Muscle layer of colon (tissue), 2 donors: Measurements from ENCODE around the gene ARHGAP26.

ENCODE experiments used
- H3K27ac ChIP-seq: one replicate; pipeline ENCODE4 v1.7.0; 2013; ENCODE audit warnings: low read depth, mild to moderate bottlenecking, low read length, moderate library complexity
- H3K27me3 ChIP-seq, 2 donors: one replicate each; pipeline ENCODE4 v1.7.0; 2013; ENCODE audit warnings: low read length in 2 of 2, mild to moderate bottlenecking in 2 of 2; ENCODE audit not compliant: insufficient read depth in 2 of 2, control insufficient read depth in 1 of 2
- H3K36me3 ChIP-seq: one replicate; pipeline ENCODE4 v1.7.0; 2013; ENCODE audit warnings: mild to moderate bottlenecking, low read length; ENCODE audit not compliant: insufficient read depth
- H3K4me1 ChIP-seq: one replicate; pipeline ENCODE4 v1.7.0; 2013; ENCODE audit warnings: mild to moderate bottlenecking, low read length; ENCODE audit not compliant: insufficient read depth
- H3K4me3 ChIP-seq, 2 donors: one replicate each; pipeline ENCODE4 v1.7.0; 2013; ENCODE audit warnings: low read length in 2 of 2, low read depth in 1 of 2, mild to moderate bottlenecking in 1 of 2, moderate library complexity in 1 of 2
- H3K9ac ChIP-seq: one replicate; pipeline ENCODE4 v1.7.0; 2013; ENCODE audit warnings: low read length
- H3K9me3 ChIP-seq: one replicate; pipeline ENCODE4 v1.7.0; 2013; ENCODE audit warnings: mild to moderate bottlenecking, low read length
- donor health status: abdominal sarcoma.
- donor health status: Adenocarcinoma of cecum.

ARHGAP26 gene

GRCh38 chr5:143214458-143214857, 444.3 kb downstream of the ARHGAP26 start:
- Histone ChIP-seq H3K9ac (no peak overlapping the region), H3K9me3 (no peaks in the 10 kb centered on the region), H3K36me3 (no peaks in the 10 kb centered on the region), H3K27me3 (no peaks in the 10 kb centered on the region), H3K4me3 (no peak overlapping the region), H3K27ac (no peak overlapping the region), H3K4me1 (peaks cover 8% of the 10 kb centered on the region)

- H3K36me3 ChIP-seq: no peaks in the 10 kb centered on the region
- no peak overlapping the region for H3K9ac ChIP-seq
- H3K9me3 ChIP-seq: no peaks in the 10 kb centered on the region
- no peaks in the 10 kb centered on the region for H3K27me3 ChIP-seq
- no peak overlapping the region for H3K4me3 ChIP-seq
- peaks cover 12% of the 10 kb centered on the region for H3K4me1 ChIP-seq
- H3K27ac ChIP-seq: no peak overlapping the region
Measured at GRCh38 chr5:143214890-143215289, 444.7 kb downstream of the ARHGAP26 start.

- Histone ChIP-seq H3K27me3 (no peaks in the 10 kb centered on the region), H3K9me3 (no peaks in the 10 kb centered on the region), H3K4me1 (peaks cover 19% of the 10 kb centered on the region), H3K9ac (no peak overlapping the region), H3K36me3 (no peaks in the 10 kb centered on the region), H3K27ac (no peak overlapping the region), H3K4me3 (no peak overlapping the region)
Measured at GRCh38 chr5:143215690-143216089, 445.5 kb downstream of the ARHGAP26 start.

GRCh38 chr5:143216211-143216610, 446.0 kb downstream of the ARHGAP26 start:
- Histone ChIP-seq H3K9me3 (no peaks in the 10 kb centered on the region), H3K27me3 (no peaks in the 10 kb centered on the region), H3K36me3 (no peaks in the 10 kb centered on the region), H3K9ac (no peak overlapping the region), H3K27ac (no peak overlapping the region), H3K4me3 (no peak overlapping the region), H3K4me1 (peaks cover 19% of the 10 kb centered on the region)

- no peaks in the 10 kb centered on the region for H3K27me3 ChIP-seq
- no peaks in the 10 kb centered on the region for H3K9me3 ChIP-seq
- no peak overlapping the region for H3K9ac ChIP-seq
- H3K36me3 ChIP-seq: no peaks in the 10 kb centered on the region
- peaks cover 20% of the 10 kb centered on the region for H3K4me1 ChIP-seq
- H3K27ac ChIP-seq: no peak overlapping the region
- H3K4me3 ChIP-seq: no peak overlapping the region
Measured at GRCh38 chr5:143217065-143217803, 447.1 kb downstream of the ARHGAP26 start.

DNA sequence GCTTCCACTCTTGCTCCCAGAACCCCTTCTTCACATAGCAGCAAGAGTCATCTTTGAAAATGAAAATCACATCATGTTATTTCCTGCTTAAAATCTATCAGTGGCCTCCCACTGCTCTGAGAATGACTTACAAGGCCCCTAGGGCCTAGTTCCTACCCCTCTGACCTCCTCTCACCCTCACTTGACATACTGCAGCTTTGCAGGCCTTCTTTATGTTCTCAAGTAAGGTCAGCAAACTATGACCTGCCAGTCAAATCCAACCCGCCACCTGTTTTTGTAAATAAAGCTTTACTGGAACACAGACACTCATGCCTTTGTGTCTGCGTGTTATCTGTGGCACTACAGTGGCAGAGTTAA, 447.6 kb downstream of the ARHGAP26 start:
- Histone ChIP-seq H3K27ac (no peak overlapping the region), H3K9ac (no peak overlapping the region), H3K4me3 (no peak overlapping the region), H3K9me3 (no peaks in the 10 kb centered on the region), H3K27me3 (no peaks in the 10 kb centered on the region), H3K4me1 (peaks cover 26% of the 10 kb centered on the region), H3K36me3 (no peaks in the 10 kb centered on the region)

DNA sequence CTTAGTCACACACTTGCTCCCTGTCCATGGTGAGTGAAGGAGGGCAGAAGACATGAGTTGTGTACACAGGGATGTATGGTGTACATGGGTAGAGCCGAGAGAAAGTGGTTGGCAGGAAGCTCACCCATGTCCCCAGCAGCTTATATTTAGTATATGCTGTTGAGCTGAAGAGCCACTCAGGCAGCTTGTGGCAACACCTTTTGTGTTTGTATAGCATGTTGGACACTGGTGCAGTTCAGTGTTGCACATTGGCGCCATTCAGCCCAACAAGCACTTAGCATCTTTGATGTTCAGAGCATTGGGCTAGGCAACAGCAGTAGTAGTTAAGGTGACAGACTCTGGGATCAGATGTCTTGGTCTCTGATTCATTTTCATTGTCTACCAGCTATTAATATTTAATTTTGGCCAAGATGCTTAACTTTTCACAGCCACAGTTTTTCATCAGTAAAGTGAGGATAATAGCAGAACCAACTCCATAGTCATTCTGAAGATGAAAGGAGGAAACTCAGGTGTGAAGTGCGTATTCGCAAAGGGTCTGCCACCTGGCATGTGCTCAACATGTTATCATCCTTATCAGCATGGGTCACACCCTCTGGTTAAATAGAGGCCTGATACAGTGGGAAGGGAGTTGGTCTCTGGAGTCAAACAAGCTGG, 448.5 kb downstream of the ARHGAP26 start:
- no peaks in the 10 kb centered on the region for H3K36me3 ChIP-seq
- H3K27ac ChIP-seq: no peak overlapping the region
- H3K4me1 ChIP-seq: peaks cover 28% of the 10 kb centered on the region
- no peak overlapping the region for H3K9ac ChIP-seq
- H3K4me3 ChIP-seq: no peak overlapping the region
- no peaks in the 10 kb centered on the region for H3K9me3 ChIP-seq
- H3K27me3 ChIP-seq: no peaks in the 10 kb centered on the region

DNA sequence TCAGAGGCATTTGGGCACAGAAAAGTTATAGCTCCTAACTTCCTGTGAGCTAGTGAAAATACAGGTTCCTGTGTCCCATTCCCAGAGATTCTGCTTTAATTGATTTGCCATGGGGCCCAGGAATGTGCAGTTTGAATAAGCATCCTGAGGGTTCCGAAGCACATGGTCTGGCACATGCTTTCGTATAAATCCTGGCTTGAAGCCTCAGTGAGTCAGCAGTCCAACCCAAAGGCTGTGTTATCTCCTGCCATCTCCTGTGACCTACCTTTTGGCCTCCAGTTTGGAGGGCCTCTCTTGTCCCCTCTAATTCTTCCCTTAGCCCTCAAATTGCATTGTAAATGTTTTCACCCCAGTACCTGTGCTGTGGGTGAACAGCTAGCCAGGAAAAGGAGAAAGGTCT, 449.5 kb downstream of the ARHGAP26 start:
- H3K27me3 ChIP-seq: no peaks in the 10 kb centered on the region
- no peak overlapping the region for H3K9ac ChIP-seq
- no peak overlapping the region for H3K27ac ChIP-seq
- no peaks in the 10 kb centered on the region for H3K36me3 ChIP-seq
- H3K4me1 ChIP-seq: peaks cover 28% of the 10 kb centered on the region
- H3K4me3 ChIP-seq: no peak overlapping the region
- no peaks in the 10 kb centered on the region for H3K9me3 ChIP-seq

- H3K4me3 ChIP-seq: no peak overlapping the region
- no peak overlapping the region for H3K27ac ChIP-seq
- no peak overlapping the region for H3K9ac ChIP-seq
- peaks cover 28% of the 10 kb centered on the region for H3K4me1 ChIP-seq
- no peaks in the 10 kb centered on the region for H3K36me3 ChIP-seq
- H3K9me3 ChIP-seq: no peaks in the 10 kb centered on the region
- no peaks in the 10 kb centered on the region for H3K27me3 ChIP-seq
Measured at GRCh38 chr5:143220748-143221251, 450.6 kb downstream of the ARHGAP26 start.

DNA sequence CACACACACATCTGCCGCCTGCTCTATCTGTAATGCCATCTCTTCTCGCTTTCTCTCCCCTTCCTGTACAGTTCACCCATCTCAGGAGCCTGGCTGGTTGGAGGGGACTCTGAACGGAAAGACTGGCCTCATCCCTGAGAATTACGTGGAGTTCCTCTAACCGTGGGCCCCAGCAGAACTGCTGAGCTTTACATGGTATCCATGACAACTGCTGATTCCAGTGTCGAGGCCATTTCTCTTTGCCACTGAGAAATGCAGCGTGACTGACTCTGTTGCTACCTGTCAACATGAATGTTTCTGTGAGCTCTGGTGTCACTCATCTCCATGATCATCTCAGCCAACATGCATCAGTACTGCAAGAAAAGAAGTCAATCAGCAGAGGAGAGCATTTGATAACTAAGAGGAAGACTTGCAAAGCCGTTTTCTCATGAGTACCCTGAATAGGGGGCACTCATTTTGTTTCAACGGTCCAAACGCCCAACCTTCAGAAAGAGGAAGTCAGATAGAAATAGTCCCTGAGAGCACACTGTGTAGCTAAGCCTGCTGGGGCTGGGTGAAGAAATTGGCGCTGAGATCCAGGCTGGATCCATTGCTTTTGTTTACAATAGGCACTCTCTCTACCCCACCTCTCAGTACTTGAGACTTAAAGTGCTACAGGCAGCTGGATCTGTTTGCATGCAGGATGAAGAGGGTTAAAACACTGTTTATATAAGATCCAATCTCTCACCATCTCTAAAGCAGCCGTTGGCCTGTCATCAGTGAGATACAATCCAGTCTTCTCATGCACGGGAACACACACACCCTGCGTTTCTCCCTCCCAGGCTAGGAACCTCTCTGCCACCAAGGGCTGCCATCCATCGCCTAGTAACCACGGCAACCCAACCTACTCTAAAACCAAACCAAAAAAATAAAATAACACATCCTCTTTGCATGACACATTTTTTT, 452.4 kb downstream of the ARHGAP26 start:
- peak overlapping the region; percentile 43 for H3K27ac ChIP-seq
- H3K36me3 ChIP-seq: no peaks in the 10 kb centered on the region
- H3K9ac ChIP-seq: no peak overlapping the region

DNA sequence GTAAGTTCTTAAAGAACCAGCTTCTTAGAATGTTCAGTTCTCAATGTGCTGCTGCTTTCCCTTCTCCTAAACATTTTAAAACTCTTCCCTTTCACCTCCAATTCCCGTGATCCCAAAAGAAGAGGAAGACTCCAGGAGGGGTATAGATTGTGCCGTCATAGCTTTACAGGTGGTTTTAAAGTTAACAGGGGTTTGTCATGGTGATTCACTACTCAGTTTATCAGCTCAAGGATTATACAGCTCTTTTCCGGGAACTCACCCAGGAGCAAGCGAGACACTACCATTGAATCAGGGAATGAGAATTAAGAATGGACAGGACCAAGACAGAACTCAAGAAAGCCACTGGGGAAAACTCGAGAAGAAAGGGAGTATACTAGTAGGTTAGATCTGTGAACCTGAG, 454.5 kb downstream of the ARHGAP26 start:
- H3K4me1 ChIP-seq: peaks cover 25% of the 10 kb centered on the region
- no peaks in the 10 kb centered on the region for H3K9me3 ChIP-seq
- H3K36me3 ChIP-seq: no peaks in the 10 kb centered on the region
- H3K9ac ChIP-seq: no peak overlapping the region
- no peaks in the 10 kb centered on the region for H3K27me3 ChIP-seq
- no peak overlapping the region for H3K4me3 ChIP-seq
- no peak overlapping the region for H3K27ac ChIP-seq

More for the DNA sequence above, 452.4 kb downstream of the ARHGAP26 start:
- no peaks in the 10 kb centered on the region for H3K9me3 ChIP-seq
- no peaks in the 10 kb centered on the region for H3K27me3 ChIP-seq
- H3K4me3 ChIP-seq: no peak overlapping the region
- H3K4me1 ChIP-seq: peaks cover 28% of the 10 kb centered on the region
